Stimulated activated CD8-positive, alpha-beta memory T cell treated with anti-CD3 and anti-CD28 coated beads, Interleukin-7, amount 100 ng/mL, for 1 hour (primary cell): Measurements from ENCODE around the gene BAZ1B.
A peak's percentile ranks its signal among the peaks of the same experiment; 100 is the strongest.
"Not testable (repeated sequence)": the region's sequence is repeated elsewhere in the genome, so short reads cannot be mapped to it uniquely, and the experiment has no call there.

Experiments
- DNase-seq, 2 donors: peaks; one replicate each; pipeline ENCODE4 v3.0.0-alpha.2; 2020; ENCODE audit warnings: low read depth in 2 of 2

Gene BAZ1B

DNA sequence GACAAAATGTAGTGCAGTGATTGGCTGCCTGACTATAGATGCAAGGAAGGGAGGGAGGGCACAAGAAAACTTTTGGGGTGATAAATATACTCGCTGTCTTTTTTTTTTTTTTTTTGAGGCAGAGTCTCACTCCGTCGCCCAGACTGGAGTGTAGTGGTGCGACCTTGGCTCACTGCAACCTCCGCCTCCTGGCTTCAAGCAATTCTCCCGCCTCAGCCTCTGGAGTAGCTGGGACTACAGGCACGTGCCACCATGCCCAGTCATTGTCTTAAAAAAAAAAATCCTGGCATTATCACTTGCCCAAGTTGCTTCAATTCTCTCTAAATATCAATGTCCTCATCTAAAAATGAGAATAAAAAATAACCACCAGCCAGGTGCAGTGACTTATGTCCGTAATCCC is 96.1 kb downstream of the BAZ1B start:
- DNase-seq: no peak

DNA sequence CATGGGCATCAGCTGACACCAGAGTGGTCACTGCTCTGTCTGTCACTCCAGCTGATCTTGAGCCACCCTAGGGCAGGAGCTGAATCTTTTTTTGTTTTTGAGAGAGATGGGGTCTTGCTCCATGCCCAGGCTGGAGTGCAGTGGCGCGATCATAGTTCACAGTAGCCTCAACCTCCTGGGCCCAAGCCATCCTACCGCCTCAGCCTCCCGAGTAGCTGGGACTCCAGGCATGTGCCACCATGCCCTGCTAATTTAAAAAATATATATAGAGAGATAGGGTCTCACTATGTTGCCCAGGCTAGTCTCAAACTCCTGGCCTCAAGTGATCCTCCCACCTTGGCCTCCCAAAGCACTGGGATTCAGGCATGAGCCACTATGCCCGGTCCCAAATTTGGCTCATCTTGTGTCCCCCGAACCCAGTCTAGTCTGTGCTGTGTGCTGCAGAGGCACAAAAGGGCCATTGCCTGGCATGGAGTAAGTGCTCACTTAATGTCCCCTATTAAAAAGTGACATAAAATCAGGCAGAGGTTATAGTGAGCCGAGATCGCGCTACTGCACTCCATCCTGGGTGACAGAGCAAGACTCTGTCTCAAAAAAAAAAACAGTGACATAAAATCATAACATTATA is 96.6 kb downstream of the BAZ1B start:
- DNase-seq: no peak

DNA sequence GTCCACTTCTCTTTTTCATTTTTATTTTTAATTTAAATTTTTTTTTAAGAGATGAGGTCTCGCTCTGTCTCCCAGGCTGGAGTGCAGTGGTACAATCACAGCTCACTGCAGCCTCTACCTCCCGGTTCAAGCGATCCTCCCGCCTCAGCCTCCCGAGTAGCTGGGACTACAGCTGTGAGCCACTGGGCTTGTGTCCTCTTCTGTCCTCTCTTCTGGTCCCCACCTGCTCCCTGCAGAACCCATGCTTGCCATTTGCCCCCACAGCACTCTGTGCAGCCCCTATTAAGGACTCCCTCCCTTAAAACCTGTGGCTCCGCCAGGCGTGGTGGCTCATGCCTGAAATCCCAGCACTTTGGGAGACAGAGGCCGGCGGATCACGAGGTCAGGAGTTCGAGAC is 97.6 kb downstream of the BAZ1B start:
- no peak for DNase-seq

DNA sequence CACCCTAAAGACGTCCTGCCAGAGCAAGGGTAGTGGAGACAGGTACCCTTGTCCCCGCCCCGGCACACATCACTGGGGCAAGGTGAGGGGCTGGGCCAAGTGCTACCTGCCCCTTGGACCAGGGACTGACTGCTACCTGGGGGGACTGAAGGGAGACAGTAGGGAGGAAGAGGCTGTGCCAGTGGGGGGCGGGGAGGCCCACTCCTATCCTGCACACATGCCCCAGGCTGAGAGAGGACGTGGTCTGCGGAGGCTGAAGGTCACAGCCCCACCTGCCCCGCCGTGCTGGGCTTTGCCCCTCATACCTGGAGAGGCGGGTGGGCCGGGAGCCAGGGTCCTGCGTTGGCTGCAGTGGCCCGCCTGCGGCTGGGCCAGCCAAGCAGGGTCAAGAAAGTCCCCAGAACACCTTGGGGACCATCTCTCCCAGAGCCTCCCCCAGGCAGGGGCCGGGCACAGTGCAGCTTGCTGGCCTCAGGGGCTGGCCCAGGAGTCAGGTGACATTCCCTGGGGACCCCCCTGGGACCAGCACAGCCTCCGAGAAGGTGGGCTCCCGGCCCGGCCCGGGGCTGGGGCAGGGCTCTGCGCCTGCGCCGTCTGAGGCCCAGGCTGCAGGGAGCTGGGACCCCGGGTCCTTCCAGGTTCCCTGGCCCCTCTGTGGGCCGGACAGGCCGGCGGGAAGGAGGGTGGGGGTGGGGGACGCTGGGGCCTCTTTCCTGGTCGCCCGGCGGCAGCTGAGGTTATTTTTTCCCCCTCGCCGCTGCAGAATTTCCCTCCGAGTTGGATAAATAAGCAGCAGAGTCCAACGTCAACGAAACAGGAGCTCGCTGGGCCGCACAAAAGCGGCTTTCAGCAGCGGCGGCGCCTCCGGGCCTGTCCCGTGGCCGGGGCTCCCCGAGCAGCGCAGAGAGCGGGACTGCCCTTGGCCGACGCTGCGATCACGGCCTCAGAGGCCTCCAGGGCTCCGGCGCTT is 98.3 kb downstream of the BAZ1B start:
- DNase-seq: no peak

DNA sequence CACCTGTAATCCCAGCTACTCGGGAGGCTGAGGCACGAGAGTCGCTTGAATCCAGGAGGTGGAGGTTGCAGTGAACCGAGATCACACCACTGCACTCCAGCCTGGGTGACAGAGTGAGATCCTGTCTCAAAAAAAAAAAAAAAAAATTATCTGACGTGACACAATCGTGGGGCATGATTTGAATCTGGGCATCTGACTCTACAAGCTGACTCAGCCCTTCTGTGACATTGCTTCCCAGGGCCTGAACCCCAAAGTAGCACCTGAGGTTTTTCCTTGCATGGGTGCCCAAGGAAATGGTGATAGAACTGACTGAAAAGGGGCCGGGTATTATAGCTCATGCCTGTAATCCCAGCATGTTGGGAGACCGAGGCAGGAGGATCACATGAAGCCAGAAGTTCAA is 101.5 kb downstream of the BAZ1B start:
- not testable (repeated sequence) for DNase-seq

DNA sequence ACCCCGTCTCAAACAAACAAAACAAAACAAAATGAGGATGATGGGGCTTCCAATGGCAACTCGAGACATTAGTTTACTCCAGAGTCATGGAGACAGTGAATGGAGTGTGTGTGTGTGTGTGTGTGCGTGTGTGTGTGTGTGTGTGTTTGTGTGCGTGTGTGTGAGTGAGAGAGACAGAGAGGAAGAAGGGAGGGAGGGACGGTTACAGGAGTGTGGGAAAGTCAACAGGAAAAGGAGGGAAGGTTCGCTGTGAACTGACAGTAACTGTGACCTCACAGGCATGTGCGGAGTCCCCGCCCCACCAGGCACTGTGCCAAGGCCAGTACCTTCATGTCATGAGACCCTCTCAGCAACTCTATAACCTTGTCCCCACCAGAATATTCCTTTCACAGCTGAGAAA is 102.1 kb downstream of the BAZ1B start:
- not testable (repeated sequence) for DNase-seq

DNA sequence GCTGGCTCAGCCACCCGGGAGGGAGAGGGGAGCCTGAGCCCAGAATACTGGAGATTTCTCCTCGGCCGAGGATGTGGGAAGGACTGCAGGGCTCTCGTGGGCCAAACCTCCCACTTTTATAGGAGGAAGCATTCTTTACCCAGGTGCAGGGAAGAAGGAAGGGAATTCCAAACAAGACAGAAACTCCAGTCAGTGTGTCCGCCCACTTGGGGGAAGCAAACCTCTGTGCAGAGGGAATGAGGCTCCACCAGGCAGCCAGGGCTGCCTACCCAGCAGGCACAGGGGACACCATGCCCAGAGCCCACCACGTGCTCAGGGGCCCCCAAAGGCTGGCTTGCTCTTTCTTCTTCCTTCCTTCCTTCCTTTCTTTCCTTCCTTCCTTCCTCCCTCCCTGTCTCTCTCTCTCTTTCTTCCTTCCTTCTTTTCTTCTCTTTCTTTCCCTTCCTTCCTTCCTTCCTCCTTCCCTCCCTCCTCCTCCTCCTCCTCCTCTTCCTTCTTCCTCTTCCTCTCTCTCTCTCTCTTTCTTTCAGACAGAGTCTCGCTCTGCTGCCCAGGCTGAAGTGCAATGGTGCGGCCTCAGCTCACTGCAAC is 103.9 kb downstream of the BAZ1B start:
- no peak for DNase-seq

DNA sequence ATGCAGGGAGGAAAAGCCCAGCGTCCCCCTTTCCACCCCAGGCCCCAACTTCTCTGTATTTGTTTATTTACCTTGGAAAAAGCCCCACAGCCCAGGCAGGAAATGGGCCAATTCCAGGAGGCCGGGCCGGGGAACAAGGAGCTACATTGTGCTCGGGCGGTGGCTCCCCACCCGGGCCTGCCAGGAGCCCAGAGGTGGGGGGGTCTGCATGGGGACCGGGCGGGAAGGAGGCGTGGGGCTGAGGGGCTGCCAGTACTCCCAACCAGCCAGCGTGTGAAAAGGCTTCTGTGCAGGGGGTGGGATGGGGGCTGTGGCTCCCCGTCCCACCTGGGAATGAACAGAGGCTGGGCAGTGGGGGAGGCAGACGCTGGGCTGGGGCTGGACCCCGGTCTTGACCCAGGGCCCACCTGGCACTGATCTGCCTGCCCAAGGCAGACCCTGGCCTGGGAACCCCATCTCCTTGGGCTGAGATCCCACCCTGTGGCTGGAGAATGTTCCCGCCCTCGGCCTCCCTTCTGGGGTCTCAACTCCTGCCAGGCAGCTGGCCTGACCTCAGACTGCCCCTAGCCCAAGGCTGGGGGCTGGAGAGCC is 111.5 kb downstream of the BAZ1B start:
- DNase-seq: not testable (repeated sequence)

DNA sequence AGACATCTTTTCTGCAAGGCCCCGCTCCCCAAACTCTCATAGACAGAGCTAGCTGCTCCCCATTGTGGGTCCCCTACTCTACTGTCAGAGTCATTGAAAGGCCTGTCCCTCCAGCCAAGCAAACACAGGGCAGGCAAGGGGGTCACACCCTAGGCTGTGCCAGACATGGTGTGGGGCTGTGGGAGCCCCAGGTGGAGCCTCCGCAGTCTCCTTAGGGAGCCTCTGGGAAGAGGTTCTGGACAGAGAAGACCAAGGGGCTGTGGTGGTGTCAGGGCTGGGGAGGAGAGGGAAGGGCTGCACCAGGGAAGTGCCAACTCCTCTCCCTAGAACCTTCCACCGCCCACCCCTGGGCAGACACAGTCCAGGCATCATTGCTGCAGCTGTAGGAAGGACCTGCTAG is 117.2 kb downstream of the BAZ1B start:
- not testable (repeated sequence) for DNase-seq

DNA sequence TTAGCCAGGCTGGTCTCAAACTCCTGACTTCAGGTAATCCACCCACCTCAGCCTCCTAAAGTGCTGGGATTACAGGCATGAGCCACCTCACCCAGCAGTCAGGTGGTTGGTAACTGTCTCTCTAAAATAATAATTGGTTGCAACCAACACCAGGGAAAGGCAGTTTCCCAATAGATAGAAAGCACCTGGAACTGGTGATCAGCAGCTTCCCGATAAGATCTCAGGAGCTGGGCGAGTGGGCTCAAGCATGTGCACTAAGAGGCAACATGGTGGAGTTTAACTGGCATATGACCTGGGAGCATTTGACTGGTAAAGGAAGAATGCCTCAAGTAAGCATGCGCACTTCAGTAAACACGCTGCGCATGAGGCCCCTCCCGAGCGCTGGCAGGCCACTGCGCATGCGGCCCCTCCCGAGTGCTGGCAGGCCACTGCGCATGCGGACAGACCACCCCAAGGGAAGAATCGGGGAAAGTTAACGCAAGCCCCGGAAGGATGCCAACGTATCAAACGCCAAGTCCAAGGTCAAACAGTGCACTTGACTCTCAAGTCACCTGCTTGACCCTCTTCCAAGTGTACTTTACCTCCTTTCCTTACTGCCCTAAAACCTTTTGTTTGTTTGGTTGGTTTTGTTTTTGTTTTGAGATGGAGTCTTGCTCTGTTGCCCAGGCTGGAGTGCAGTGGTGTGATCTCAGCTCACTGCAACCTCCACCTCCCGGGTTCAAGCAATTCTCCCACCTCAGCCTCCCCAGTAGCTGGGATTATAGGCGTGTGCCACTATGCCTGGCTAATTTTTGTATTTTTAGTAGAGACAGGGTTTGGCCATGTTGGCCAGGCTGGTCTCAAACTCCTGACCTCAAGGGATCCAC is 122.7 kb downstream of the BAZ1B start:
- DNase-seq: peak; percentile 7 to 46

DNA sequence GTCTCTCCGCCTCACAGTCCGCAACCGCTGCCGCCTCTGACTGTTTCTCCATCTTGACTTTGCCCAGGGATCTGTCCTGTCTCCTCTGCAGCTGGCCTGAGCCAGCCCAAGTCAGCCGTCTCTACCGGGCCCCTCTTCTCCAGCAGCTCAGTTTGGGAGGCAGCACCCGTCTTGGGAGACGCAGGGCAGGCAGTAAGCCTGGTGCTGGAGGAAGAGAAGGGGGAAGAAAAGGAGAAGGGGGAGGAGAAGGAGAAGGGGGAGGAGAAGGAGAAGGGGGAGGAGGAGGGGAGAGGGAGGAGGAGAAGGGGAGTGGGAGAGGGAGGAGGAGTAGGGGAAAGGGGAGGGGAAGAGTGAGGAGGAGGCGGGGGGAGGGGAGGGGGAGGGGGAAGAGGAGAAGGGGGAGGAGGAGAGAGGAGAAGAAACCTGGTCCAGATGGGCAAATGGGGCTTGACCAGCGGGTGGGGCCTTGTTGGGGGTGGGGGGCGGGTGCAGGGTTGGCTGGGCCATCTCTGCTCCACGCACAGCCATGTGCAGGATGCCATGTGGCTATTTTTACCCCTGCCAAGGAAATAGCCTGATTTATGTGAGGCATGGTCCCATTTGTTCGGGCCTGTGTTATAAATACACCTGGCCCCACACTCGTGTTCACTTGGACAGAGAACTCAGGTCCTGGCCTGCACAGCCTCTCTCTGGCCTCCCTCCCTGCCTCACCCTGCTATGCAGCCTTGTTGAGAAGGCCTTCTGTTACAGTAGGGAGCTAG is 124.4 kb downstream of the BAZ1B start:
- DNase-seq: no peak

DNA sequence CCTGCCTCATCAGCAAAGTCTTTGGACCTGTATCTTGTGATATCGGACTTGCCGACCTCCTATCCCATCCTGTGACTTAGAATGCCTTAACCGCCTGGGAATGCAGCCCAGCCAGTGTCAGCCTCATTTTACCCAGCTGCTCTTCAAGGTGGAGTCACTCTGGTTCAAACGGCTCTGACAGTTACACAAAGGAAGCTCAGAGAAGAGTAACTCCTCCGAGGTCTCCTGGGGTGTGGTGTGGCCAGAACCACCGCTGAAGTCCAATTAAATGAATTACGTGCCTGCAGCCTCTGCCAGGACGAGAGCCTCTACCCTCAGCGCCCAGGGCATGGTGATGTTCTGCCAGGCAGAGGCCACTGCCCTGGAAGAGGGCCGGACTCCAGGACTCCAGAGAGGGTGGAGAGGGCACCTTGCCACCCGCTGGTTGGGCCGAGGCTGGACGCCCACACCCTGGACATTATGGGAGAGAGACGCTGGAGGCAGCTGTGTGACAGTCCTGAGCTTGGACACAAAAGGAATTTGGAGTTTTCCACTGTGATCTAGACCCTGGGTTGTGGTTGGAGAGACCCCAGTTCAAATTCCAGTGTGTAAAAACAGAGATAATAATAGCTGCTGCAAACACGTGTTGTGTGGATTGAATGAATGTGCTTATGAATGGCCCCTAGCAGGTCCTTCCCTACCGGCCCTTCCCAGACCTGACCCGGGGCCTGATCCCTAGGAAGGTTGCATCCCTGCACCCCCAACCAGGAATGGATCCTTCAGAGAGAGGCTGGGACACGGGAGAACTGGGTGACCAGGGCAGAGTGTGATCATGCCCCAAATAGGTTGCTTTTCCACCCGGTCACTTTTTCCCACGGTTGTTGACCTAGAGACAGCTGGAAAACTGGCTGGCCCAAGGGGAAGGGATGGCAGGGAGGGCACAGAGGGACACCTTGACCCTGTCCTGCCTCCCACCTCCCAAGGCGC is 126.3 kb downstream of the BAZ1B start:
- no peak for DNase-seq

DNA sequence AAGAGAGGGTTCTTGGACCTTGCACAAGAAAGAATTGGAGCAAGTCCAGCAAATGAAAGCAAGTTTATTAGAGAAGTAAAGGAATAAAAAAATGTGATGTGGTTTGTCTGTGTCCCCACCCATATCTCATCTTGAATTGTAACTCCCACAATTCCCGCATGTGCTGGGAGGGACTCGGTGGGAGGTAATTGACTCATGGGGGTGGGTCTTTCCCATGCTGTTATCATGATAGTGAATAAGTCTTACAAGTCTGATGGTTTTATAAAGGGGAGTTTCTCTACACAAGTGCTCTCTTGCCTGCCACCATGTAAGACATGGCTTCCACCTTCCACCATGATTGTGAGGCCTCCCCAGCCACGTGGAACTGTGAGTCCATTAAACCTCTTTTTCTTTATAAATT is 127.7 kb downstream of the BAZ1B start:
- DNase-seq: no peak

DNA sequence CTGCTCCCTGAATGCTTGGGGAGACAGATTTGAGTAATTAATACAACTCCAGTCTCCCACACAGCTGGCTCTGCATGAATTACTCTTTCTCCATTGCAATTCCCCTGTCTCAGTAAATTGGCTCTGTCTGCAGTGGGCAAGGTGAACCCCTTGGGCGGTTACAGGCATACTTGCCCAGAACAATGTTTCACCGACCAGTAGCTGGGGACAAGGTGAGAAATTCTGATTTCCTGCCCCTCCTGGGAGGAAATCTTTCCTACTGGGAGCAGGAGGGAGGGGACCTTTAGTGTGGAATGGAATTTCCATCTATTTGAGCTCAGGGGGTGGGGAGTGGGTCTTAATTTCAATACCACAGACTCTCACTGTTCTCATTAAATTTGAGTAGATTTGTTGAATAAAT is 130.7 kb downstream of the BAZ1B start:
- no peak for DNase-seq
